Measurements from ENCODE around the gene ACO2.

DNA sequence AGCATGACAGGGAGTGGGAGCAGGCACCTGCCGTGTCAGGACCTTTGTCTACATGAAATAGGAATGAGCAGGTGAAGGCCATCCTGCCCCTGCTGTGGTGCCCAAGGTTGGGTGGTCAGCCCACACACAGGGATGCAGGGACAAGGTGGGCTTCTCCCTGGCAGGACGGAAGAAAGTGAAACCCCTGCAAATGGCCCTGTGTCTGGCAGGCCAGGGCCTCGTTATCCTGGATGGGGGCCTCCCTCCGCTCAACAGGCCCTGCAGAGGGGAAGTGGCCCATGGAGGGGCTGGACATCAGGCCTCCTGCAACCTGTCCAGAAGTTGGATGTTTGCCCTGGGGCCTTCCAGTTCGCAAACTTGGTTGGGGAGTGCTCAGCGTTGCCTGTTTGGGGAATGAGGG lies 37.3 kb upstream of the ACO2 start:
- TF ChIP-seq POLR2A (IDR thresholded peaks at IDR 0.05) (no peak), POLR2AphosphoS5 (IDR thresholded peaks at IDR 0.05) (no peak)
- TF ChIP-seq, protein P1, sequence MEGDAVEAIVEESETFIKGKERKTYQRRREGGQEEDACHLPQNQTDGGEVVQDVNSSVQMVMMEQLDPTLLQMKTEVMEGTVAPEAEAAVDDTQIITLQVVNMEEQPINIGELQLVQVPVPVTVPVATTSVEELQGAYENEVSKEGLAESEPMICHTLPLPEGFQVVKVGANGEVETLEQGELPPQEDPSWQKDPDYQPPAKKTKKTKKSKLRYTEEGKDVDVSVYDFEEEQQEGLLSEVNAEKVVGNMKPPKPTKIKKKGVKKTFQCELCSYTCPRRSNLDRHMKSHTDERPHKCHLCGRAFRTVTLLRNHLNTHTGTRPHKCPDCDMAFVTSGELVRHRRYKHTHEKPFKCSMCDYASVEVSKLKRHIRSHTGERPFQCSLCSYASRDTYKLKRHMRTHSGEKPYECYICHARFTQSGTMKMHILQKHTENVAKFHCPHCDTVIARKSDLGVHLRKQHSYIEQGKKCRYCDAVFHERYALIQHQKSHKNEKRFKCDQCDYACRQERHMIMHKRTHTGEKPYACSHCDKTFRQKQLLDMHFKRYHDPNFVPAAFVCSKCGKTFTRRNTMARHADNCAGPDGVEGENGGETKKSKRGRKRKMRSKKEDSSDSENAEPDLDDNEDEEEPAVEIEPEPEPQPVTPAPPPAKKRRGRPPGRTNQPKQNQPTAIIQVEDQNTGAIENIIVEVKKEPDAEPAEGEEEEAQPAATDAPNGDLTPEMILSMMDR (IDR thresholded peaks at IDR 0.05) = no peak

All from prostate gland (tissue), 2 donors.